Activated naive CD8-positive, alpha-beta T cell treated with anti-CD3 and anti-CD28 coated beads, Interleukin-2, amount 50 U/mL, for 24 hours (primary cell): Measurements from ENCODE around the gene PSTPIP2.
"Not testable (repeated sequence)": the region's sequence is repeated elsewhere in the genome, so short reads cannot be mapped to it uniquely, and the experiment has no call there.

ENCODE experiments used
- ATAC-seq: fragments of 150-1000 bp; cut with Tn5 transposase; one replicate; pipeline ENCODE4 v1.10.0; 2021
- DNase-seq: peaks from one replicate; pipeline ENCODE4 v3.0.0; 2021
- H3K27ac Mint-ChIP-seq: one replicate; pipeline ENCODE4 v1.8.0; 2021; ENCODE audit warnings: mild to moderate bottlenecking, mixed read lengths
- H3K27me3 Mint-ChIP-seq: one replicate; pipeline ENCODE4 v1.8.0; 2021; ENCODE audit warnings: mixed read lengths
- H3K36me3 Mint-ChIP-seq: one replicate; pipeline ENCODE4 v1.8.0; 2021; ENCODE audit warnings: low read depth, mixed read lengths
- H3K4me1 Mint-ChIP-seq: one replicate; pipeline ENCODE4 v1.8.0; 2021; ENCODE audit warnings: mixed read lengths
- H3K4me3 Mint-ChIP-seq: one replicate; pipeline ENCODE4 v1.8.0; 2021; ENCODE audit warnings: mild to moderate bottlenecking, moderate library complexity, mixed read lengths
- H3K9me3 Mint-ChIP-seq: one replicate; pipeline ENCODE4 v1.8.0; 2021; ENCODE audit warnings: mixed read lengths

PSTPIP2 gene, protein sequence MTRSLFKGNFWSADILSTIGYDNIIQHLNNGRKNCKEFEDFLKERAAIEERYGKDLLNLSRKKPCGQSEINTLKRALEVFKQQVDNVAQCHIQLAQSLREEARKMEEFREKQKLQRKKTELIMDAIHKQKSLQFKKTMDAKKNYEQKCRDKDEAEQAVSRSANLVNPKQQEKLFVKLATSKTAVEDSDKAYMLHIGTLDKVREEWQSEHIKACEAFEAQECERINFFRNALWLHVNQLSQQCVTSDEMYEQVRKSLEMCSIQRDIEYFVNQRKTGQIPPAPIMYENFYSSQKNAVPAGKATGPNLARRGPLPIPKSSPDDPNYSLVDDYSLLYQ

DNA sequence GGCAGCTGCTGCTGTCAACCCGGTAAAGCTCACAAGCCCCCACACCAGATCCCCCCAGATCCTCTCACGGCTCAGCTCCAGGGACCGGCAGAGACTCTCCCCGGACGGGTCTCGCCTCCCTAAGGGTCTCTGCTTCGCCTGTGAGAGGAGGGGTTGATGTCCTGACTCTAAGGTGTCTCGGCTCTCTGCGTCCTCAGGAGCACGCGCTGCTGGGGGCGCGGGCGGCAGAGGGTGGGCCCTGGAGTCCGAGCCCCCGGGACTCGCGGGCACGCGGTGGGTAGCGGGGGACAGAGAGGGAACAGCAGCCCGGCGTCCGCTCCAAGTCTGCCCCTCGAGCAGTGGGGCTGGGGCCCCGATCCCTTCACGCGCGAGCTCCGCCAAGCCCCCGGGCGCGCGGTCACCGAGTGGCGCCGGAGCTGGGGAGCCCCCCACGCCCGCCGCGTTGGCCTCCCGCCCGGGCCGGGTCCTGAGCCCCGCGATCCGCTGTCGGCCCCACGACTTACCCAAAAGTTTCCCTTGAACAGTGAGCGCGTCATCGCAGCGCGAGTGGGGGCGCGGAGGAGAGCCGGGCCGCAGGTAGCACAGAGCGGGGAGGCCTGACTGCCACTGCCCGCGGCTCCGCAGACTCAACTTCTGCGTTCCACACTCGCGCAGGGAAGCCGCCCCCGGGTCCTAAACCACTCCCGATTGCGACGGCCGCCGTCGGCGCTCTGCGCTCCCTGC lies at the start of gene PSTPIP2:
TSS of gene PSTPIP2 (minus strand) at position 608 of the 723 bp plus-strand sequence. CDS start at position 536, 72 bp downstream.
- peaks cover 2% of the 10 kb centered on the region for H3K27me3 Mint-ChIP-seq
- H3K9me3 Mint-ChIP-seq: no peaks in the 10 kb centered on the region
- DNase-seq (peak; percentile 70), ATAC-seq (peak; percentile 73)
- H3K4me1 Mint-ChIP-seq: peaks cover 45% of the 10 kb centered on the region
- peak within 1 kb of the TSS; percentile 82 for H3K4me3 Mint-ChIP-seq
- peaks cover 7% of the 10 kb centered on the region for H3K36me3 Mint-ChIP-seq
- H3K27ac Mint-ChIP-seq: peak within 1 kb of the TSS; percentile 81

DNA sequence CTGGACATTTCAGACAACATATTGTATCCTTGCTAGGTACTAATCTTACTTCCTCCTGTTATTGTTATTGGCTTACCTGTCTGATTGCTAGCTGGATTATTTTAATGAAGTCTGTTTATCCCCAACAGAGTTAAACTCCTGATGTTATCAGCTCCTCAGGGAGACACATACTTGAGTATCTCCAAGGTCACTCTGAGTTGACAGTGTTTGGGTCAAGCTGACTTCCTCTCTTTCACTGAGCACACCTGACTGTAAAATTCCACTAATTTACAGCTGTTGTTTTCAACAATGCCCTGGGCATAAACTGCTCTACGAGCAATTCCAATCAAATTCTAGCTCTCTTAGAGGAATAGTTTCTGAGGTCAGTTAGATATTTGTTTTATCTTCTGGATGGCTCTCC lies 41.7 kb upstream of the PSTPIP2 start:
- Mint-ChIP-seq H3K36me3 (peaks cover 44% of the 10 kb centered on the region), H3K27ac (no peak overlapping the region), H3K9me3 (no peaks in the 10 kb centered on the region), H3K4me1 (peaks cover 15% of the 10 kb centered on the region), H3K27me3 (no peaks in the 10 kb centered on the region), H3K4me3 (no peak overlapping the region)
- no peak for DNase-seq
- no peak for ATAC-seq

DNA sequence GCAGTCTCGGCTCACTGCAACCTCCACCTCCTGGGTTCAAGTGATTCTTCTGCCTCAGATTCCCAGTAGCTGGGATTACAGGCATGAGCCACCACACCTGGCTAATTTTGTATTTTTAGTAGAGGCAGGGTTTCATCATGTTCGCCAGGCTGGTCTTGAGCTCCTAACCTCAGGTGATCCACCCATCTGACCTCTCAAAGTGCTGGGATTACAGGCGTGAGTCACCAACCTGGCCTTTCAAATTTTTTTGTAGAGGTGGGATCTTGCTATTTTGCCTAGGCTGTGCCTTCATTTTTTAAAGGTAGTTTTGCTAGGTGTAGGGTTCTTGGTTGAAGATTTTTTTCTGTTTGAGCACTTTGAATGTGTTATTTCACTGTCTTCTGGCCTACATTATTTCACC lies 38.3 kb upstream of the PSTPIP2 start:
- no peak overlapping the region for H3K4me3 Mint-ChIP-seq
- peaks cover 21% of the 10 kb centered on the region for H3K4me1 Mint-ChIP-seq
- peaks cover 44% of the 10 kb centered on the region for H3K36me3 Mint-ChIP-seq
- H3K9me3 Mint-ChIP-seq: no peaks in the 10 kb centered on the region
- H3K27me3 Mint-ChIP-seq: no peaks in the 10 kb centered on the region
- no peak overlapping the region for H3K27ac Mint-ChIP-seq
- no peak for ATAC-seq
- no peak for DNase-seq

DNA sequence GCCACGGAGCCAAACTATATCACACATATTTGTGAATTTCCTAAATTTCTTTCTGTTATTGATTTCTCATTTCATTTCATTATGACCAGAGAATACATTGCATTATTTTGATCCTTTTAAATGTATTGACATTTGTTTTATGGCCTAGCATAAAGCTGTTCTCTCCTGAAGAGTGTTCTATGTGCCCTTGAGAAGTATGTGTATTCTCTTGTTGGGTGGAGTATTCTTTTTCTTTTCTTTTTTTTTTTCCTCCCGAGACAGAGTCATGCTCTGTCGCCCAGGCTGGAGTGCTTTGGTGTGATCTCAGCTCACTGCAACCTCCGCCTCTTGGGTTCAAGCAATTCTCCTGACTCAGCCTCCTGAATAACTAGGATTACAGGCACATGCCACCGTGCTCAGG lies 37.3 kb upstream of the PSTPIP2 start:
- Mint-ChIP-seq H3K36me3 (peaks cover 41% of the 10 kb centered on the region), H3K27ac (peak overlapping the region; percentile 35), H3K4me1 (peaks cover 25% of the 10 kb centered on the region), H3K27me3 (no peaks in the 10 kb centered on the region), H3K4me3 (no peak overlapping the region), H3K9me3 (no peaks in the 10 kb centered on the region)
- ATAC-seq (no peak), DNase-seq (no peak)

DNA sequence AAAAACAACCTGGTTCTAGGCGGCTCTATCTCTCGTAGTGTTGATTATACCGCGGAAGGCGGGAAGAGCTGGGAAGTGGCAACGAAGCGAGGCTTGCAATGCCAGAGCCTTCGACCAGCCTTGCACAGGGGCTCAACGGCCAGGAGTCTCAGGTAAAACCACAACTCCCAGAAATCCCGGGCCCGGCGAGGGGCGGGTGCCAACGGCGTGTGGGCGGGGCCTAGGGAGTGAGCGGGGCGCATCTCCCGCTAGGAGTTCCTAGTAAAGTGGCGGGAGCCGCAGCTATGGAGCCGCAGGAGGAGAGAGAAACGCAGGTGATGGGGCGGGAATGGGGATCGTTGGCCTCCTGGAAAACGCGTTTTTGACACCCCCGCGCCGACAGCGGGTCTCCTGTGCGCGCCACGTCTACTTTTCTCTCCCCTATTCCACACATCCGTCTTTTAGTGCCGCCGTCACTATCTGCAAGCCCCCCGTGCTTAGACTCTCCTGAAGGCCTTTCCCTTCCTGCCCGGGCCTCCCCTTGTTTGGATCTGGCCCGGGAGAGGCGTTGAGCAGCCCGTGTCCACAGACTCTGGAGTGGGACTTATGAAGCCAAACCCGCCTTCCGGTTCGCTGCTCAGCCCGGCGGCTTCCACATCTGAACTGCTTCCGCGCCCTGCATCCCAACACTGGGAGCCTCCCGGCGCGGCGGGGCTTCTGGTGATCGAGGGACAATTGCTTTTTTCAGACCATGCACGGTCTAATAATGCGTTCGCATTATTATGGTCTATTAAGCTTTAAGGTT lies 32.3 kb upstream of the PSTPIP2 start, which contains the start of gene HAUS1:
TSS of gene HAUS1 (plus strand) at position 258 of the 784 bp plus-strand sequence. CDS start at position 285, 27 bp downstream.
- H3K27ac Mint-ChIP-seq: peak within 1 kb of the TSS; percentile 84
- peaks cover 25% of the 10 kb centered on the region for H3K4me1 Mint-ChIP-seq
- peak within 1 kb of the TSS; percentile 89 for H3K4me3 Mint-ChIP-seq
- no peaks in the 10 kb centered on the region for H3K9me3 Mint-ChIP-seq
- no peaks in the 10 kb centered on the region for H3K27me3 Mint-ChIP-seq
- peak; percentile 92 for ATAC-seq
- peaks cover 19% of the 10 kb centered on the region for H3K36me3 Mint-ChIP-seq
- peak; percentile 89 for DNase-seq

DNA sequence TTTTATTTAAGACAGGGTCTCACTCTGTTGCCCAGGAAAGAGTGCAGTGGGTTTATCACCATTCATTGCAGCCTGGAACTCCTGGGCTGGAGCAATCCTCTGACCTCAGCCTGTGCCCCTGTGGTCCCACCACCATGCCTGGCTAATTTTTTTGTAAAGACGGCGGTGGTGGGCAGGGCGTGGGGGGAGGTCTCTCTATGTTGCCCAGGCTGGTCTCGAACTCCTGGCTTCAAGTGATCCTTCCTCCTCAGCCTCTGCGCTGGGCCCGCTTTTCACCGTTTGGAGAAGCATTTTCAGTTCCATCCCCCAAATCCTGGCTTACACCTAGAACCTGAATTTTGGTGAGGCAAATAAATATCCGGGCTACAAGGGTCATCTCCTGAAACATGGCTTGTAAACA lies 27.4 kb upstream of the PSTPIP2 start:
- no peak for ATAC-seq
- Mint-ChIP-seq H3K4me1 (peaks cover 33% of the 10 kb centered on the region), H3K4me3 (no peak overlapping the region), H3K9me3 (no peaks in the 10 kb centered on the region), H3K27me3 (no peaks in the 10 kb centered on the region), H3K27ac (no peak overlapping the region), H3K36me3 (peaks cover 21% of the 10 kb centered on the region)
- DNase-seq: no peak

DNA sequence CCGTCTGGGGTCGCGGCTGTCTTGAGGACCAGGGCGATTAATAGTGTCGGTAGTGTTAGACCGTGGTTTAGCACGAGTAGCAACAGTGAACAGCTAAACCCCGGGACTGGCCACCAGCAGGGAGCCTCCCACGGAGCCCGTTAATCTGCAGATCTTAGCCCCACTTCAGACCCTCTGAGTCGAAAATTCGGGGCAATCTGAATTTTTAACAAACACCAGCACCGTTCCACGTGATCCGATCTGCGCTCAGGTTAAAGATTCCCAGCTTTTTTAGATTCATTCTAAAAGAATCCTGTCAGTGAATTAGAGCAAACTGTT lies 26.5 kb upstream of the PSTPIP2 start:
- no peak for ATAC-seq
- no peak for DNase-seq
- Mint-ChIP-seq H3K4me1 (peaks cover 35% of the 10 kb centered on the region), H3K27me3 (no peaks in the 10 kb centered on the region), H3K4me3 (peak overlapping the region; percentile 97), H3K27ac (peak overlapping the region; percentile 97), H3K36me3 (peaks cover 29% of the 10 kb centered on the region), H3K9me3 (no peaks in the 10 kb centered on the region)

DNA sequence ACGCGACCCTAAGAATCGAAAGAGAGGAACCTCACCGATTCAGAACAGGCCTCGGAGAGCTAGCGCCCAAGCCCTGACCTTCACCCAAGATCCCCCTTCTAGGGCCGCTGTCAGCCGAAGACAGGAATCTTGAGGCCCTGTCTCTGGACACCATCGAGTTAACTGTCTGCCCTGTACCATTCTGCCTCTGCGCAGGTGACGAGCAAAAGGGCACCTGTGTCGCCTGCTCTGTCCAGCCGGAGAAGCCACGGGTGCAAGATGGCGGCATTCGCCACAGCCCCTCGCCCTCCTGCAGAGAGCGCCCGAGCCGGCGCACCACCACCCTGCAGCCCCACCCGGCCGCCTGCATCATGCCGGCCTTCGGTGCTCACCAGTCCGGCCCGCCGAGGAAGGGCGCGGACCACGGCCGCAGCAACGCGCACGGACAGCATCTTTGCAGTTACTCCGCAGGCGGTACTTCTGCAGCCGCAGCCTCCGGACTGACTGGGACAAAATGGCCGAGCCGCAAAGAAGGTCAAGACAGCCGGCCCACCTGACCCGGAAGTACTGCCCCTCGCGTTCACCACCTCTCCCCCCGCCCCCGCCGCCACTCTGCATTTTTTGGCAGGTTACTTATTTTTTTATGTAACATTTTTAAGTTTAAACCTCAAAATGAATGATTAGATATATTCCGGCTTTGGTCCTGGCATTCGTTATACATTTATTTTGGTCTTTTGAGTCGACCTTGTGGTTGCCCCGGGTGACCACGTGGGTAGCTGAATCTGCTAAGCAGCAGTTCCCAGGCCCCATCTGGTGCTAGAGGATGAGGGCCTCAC lies 25.9 kb upstream of the PSTPIP2 start, which contains the start of gene ATP5F1A:
TSS of gene ATP5F1A (minus strand) at position 496 of the 815 bp plus-strand sequence. CDS start at position 431, 65 bp downstream.
- Mint-ChIP-seq H3K27me3 (no peaks in the 10 kb centered on the region), H3K4me1 (peaks cover 38% of the 10 kb centered on the region), H3K27ac (peak within 1 kb of the TSS; percentile 97), H3K36me3 (peaks cover 34% of the 10 kb centered on the region), H3K9me3 (no peaks in the 10 kb centered on the region), H3K4me3 (peak within 1 kb of the TSS; percentile 97)
- DNase-seq: peak; percentile 87
- ATAC-seq: peak; percentile 88

DNA sequence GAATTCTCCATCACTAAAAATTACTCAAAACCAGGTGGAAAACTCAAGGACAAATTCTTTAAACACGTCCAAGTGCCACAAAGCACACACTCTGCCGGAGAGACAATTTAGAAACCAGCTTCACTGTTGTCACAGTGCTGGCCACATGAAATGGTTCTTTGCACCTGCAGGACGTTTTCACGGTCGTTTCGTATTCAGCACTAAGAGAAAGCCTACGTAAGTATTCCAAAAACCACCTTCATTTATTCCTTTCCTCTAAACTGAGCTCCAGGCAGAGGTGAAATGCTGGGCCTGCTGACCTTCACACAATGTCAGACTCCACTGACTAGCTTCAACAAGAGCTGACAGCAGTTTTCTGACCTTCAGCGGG lies 25.4 kb upstream of the PSTPIP2 start:
- Mint-ChIP-seq H3K9me3 (no peaks in the 10 kb centered on the region), H3K36me3 (peaks cover 37% of the 10 kb centered on the region), H3K27ac (peak overlapping the region; percentile 97), H3K4me1 (peaks cover 38% of the 10 kb centered on the region), H3K27me3 (no peaks in the 10 kb centered on the region), H3K4me3 (peak overlapping the region; percentile 97)
- peak; percentile 3 for ATAC-seq
- DNase-seq: no peak

DNA sequence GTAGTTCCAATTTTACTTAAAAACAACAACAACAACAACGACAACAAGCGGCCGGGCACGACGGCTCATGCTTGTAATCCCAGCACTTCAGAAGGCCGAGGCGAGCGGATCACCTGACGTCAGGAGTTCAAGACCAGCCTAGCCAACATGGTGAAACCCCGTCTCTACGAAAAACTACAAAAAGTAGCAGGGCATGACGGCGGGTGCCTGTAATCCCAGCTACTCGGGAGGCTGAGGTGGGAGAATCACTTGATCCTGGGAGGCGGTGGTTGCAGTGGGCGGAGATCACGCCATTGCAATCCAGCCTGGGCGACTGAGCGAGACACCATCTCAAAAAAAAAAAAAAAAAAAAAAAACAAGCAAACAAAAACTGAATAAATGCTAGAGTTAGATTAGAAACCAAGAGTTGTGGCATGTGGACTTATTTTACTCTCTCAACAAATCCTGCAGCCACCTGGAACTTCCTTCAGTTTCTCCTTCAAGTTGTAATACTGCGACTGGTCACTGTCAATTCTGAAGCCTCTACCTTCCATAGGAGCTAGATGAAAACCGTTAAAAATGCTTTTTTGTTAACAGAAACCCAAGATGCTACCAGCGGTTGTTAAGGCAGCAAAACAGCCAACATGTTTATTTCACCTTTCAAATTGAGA lies 24.7 kb upstream of the PSTPIP2 start:
- H3K27me3 Mint-ChIP-seq: no peaks in the 10 kb centered on the region
- peaks cover 38% of the 10 kb centered on the region for H3K4me1 Mint-ChIP-seq
- H3K9me3 Mint-ChIP-seq: no peaks in the 10 kb centered on the region
- DNase-seq (no peak), ATAC-seq (no peak)
- H3K36me3 Mint-ChIP-seq: peaks cover 41% of the 10 kb centered on the region
- H3K4me3 Mint-ChIP-seq: peak overlapping the region; percentile 97
- H3K27ac Mint-ChIP-seq: peak overlapping the region; percentile 97

DNA sequence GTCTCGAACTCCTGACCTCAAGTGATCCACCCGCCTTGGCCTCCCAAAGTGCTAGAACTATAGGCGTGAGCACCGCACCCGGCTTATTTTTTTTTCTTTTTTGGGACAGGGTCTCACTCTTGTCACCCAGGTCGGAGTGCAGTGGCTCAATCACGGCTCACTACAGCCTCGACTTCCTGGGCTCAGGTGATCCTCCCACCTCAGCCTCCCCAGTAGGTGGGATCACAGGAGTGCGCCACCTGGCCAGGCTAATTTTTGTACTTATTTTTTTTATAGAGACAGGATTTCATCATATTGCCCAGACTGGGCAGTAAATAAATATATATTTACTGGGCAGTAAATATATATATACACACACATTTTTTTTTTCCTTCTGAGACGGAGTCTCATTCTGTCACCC lies 23.5 kb upstream of the PSTPIP2 start:
- Mint-ChIP-seq H3K27ac (no peak overlapping the region), H3K27me3 (no peaks in the 10 kb centered on the region), H3K36me3 (peaks cover 53% of the 10 kb centered on the region), H3K4me3 (peak overlapping the region; percentile 24), H3K4me1 (peaks cover 49% of the 10 kb centered on the region), H3K9me3 (no peaks in the 10 kb centered on the region)
- DNase-seq (no peak), ATAC-seq (no peak)

DNA sequence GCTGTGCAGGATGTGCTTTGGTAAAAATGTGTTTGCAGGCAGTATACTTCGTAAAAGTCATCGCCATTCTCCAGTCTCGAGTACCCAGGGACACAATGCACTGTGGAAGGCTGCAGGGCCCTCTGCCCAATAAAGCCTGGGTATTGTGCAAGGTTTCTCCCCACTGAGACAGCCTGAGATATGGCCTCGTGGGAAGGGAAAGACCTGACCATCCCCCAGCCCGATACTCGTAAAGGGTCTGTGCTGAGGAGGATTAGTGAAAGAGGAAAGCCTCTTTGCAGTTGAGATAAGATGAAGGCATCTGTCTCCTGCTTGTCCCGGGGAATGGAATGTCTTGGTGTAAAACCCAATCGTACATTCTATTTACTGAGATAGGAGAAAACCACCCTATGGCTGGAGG lies 16.4 kb upstream of the PSTPIP2 start:
- not testable (repeated sequence) for ATAC-seq, DNase-seq, H3K4me3 Mint-ChIP-seq, H3K9me3 Mint-ChIP-seq, H3K27ac Mint-ChIP-seq, H3K27me3 Mint-ChIP-seq
- peaks cover 84% of the 10 kb centered on the region for H3K36me3 Mint-ChIP-seq
- H3K4me1 Mint-ChIP-seq: peaks cover 19% of the 10 kb centered on the region

DNA sequence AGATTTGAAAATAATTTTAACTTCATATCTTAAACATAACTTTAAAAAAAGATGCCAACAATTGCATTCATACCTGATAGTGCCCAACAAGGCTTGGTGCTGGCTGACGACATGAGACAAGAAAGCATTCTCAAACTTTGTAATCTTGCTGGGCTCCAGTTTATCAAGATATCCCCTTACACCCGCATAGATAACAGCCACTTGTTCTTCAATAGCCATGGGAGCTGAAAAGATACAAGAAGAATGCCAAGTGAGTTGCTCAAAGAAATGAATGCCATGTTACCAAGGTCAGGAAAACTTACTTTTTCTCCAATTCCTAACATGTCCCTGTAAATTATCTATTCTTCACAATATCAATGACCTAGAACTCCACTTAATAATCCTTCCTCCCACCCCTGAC lies 12.4 kb upstream of the PSTPIP2 start:
- Mint-ChIP-seq H3K27me3 (no peaks in the 10 kb centered on the region), H3K4me3 (no peak overlapping the region), H3K4me1 (no peaks in the 10 kb centered on the region), H3K9me3 (no peaks in the 10 kb centered on the region), H3K27ac (peak overlapping the region; percentile 12), H3K36me3 (peaks cover 70% of the 10 kb centered on the region)
- no peak for DNase-seq
- no peak for ATAC-seq
